GM12891 (cell line): ENCODE data around the gene IFT80.

Experiments
- PAX5 ChIP-seq: IDR thresholded peaks from 2 replicates; pipeline ENCODE4 v1.6.1; 2011; ENCODE audit warnings: low read length, moderate library complexity, mild to moderate bottlenecking; ENCODE audit not compliant: insufficient read depth, severe bottlenecking
- POLR2A ChIP-seq: IDR thresholded peaks from 2 replicates; pipeline ENCODE4 v1.6.1; 2011; ENCODE audit warnings: low read depth, low read length, control low read depth
- POLR2AphosphoS5 ChIP-seq: IDR thresholded peaks from 2 replicates; pipeline ENCODE4 v1.6.1; 2011; ENCODE audit warnings: low read depth, low read length, control low read depth
- SPI1 ChIP-seq: IDR thresholded peaks from 2 replicates; pipeline ENCODE4 v1.6.1; 2011; ENCODE audit warnings: low read depth, low read length, control low read depth
- TAF1 ChIP-seq: IDR thresholded peaks from 2 replicates; pipeline ENCODE4 v1.6.1; 2011; ENCODE audit warnings: low read depth, low read length, control low read depth

DNA sequence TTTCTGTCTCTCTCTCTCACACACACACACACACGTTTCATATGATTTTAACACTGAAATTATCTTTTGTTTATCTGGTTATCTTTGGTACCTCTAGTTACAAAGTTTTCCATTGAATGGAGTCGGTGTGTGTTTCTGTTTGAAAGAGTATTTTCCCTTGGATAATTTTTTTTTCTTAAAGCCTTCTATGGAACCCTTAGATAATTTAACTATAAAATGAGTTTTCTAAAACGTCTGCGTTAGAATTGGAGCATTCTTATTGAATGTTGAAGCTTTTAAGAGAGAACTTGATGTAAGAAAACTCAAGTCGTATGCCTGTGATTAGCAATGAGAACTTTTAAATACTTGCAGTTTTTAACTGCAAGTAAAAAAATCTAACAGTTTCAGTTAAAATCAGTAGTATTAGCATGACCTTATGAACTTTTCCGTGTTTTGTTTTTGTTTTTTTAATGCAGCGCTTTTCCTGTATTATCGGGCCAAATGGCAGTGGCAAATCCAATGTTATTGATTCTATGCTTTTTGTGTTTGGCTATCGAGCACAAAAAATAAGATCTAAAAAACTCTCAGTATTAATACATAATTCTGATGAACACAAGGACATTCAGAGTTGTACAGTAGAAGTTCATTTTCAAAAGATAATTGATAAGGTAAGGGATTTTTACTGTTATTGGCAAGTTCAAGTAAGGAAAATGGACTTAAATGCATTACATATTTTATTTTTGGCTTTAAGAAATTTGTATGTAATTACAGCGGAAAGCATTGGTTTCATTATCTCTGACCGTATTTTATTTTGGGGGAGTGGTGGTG is 3.4 kb upstream of the IFT80 start:
- TF ChIP-seq POLR2AphosphoS5 = no peak
- no peak for TF ChIP-seq POLR2A
- TF ChIP-seq TAF1 = no peak
- no peak for TF ChIP-seq SPI1
- no peak for TF ChIP-seq PAX5
